Endometrium (tissue), 2 donors: Measurements from ENCODE around the gene NELFB.
"Not testable (repeated sequence)": the region's sequence is repeated elsewhere in the genome, so short reads cannot be mapped to it uniquely, and the experiment has no call there.

Source experiments
- FAIRE-seq: peaks from 2 replicates; lab custom pipeline; 2012; peaks lifted over from hg19 to GRCh38; lab: Jason Lieb, UNC
- donor health status: control.
- donor health status: control.

Gene NELFB

GRCh38 chr9:137234758-137235423 lies 20.2 kb upstream of the NELFB start:
- FAIRE-seq = no peak

- FAIRE-seq = no peak
Measured at GRCh38 chr9:137235424-137236237, 19.5 kb upstream of the NELFB start.

- FAIRE-seq = no peak
Measured at GRCh38 chr9:137236238-137236935, 18.7 kb upstream of the NELFB start.

GRCh38 chr9:137236936-137237421 lies 18.1 kb upstream of the NELFB start:
- no peak for FAIRE-seq

- no peak for FAIRE-seq
Measured at GRCh38 chr9:137237759-137238726, 17.1 kb upstream of the NELFB start.

- peak; percentile 88 for FAIRE-seq
Measured at GRCh38 chr9:137239541-137240200, 15.5 kb upstream of the NELFB start.

- FAIRE-seq = no peak
Measured at GRCh38 chr9:137240318-137240840, 14.7 kb upstream of the NELFB start.

- FAIRE-seq = peak; percentile 98
Measured at GRCh38 chr9:137240841-137241489, 14.2 kb upstream of the NELFB start, which contains the start of gene TUBB4B. TUBB4B (plus strand) TSS chr9:137241287; CDS start chr9:137241361, 74 bp downstream.

- no peak for FAIRE-seq
Measured at GRCh38 chr9:137241490-137242268, 13.4 kb upstream of the NELFB start.

- no peak for FAIRE-seq
Measured at GRCh38 chr9:137242269-137243203, 12.6 kb upstream of the NELFB start.

- not testable (repeated sequence) for FAIRE-seq
Measured at GRCh38 chr9:137243266-137243625, 11.9 kb upstream of the NELFB start.

- FAIRE-seq = no peak
Measured at GRCh38 chr9:137243626-137244485, 11.3 kb upstream of the NELFB start.

- no peak for FAIRE-seq
Measured at GRCh38 chr9:137244486-137245449, 10.4 kb upstream of the NELFB start.

GRCh38 chr9:137245450-137246421 lies 9.4 kb upstream of the NELFB start:
- FAIRE-seq = no peak
